Caco-2 (cell line): Measurements from ENCODE around the gene DSG3. TPM values are rescaled to one million over a fixed set of nuclear protein-coding genes. Genes with fewer than 3 reads are reported as not detected.

Experiments used
- BruUV-seq: library from RNA; stranded (reverse); fragments of 400-500 nt; replicated peaks from 2 replicates; lab custom pipeline; 2021; lab: Mats Ljungman, UMichigan
- CTCF ChIA-PET: fragments of 300-600 bp; sonication (Branson Sonifier 250); formaldehyde crosslinking; loops from one replicate; lab custom pipeline; 2022; ENCODE audit warnings: antibody characterized with exemption; lab: Charles Lee
- POLR2A ChIA-PET: fragments of 300-600 bp; sonication (Branson Sonifier 250); formaldehyde crosslinking; loops from one replicate; lab custom pipeline; 2022; ENCODE audit warnings: antibody characterized with exemption; lab: Charles Lee
- DNase-seq, 2 experiments: peaks; one replicate each; pipeline versions ENCODE4 v3.0.0 to v3.0.0-alpha.2; 2020 to 2022
- H3K27me3 ChIP-seq: replicated peaks from 2 replicates; pipeline ENCODE4 v1.6.0; 2011; ENCODE audit warnings: low read length; ENCODE audit not compliant: control insufficient read depth, insufficient read depth
- H3K36me3 ChIP-seq: 2 replicates; pipeline ENCODE4 v1.5.1; 2011; ENCODE audit warnings: low read length; ENCODE audit not compliant: control insufficient read depth, insufficient read depth
- H3K4me1 ChIP-seq: fragments of 250-450 bp; sonication (Bioruptor Pico); 2 replicates; pipeline ENCODE4 v1.5.1; 2020; ENCODE audit warnings: mild to moderate bottlenecking
- H3K4me3 ChIP-seq: 2 replicates; pipeline ENCODE4 v1.5.1; 2011; ENCODE audit warnings: low read depth, mild to moderate bottlenecking, control low read depth, low read length
- H3K9me3 ChIP-seq: fragments of 250-450 bp; sonication (Bioruptor Pico); 2 replicates; pipeline ENCODE4 v1.5.1; 2020; ENCODE audit warnings: mild to moderate bottlenecking, moderate library complexity
- H3K27ac Mint-ChIP-seq: one replicate; pipeline ENCODE4 v1.8.0; 2022; ENCODE audit warnings: mixed read lengths; ENCODE audit not compliant: unreplicated experiment
- H3K27me3 Mint-ChIP-seq: one replicate; pipeline ENCODE4 v1.8.0; 2022; ENCODE audit warnings: mixed read lengths; ENCODE audit not compliant: insufficient read depth, unreplicated experiment
- H3K36me3 Mint-ChIP-seq: one replicate; pipeline ENCODE4 v1.8.0; 2022; ENCODE audit warnings: mild to moderate bottlenecking, mixed read lengths; ENCODE audit not compliant: insufficient read depth, unreplicated experiment
- H3K4me1 Mint-ChIP-seq: one replicate; pipeline ENCODE4 v1.8.0; 2022; ENCODE audit warnings: low read depth, mixed read lengths; ENCODE audit not compliant: unreplicated experiment
- H3K4me3 Mint-ChIP-seq: one replicate; pipeline ENCODE4 v1.8.0; 2022; ENCODE audit warnings: mild to moderate bottlenecking, moderate library complexity, mixed read lengths; ENCODE audit not compliant: unreplicated experiment
- H3K9me3 Mint-ChIP-seq: one replicate; pipeline ENCODE4 v1.8.0; 2022; ENCODE audit warnings: mixed read lengths; ENCODE audit not compliant: unreplicated experiment
- intact Hi-C: fragments of 100-400 bp; cut with micrococcal nuclease; formaldehyde crosslinking; loops from one replicate; pipeline ENCODE4 v1.10.0; 2022; ENCODE audit not compliant: unreplicated experiment
- total RNA-seq: library from RNA; stranded (reverse); gene quantifications from 2 replicates; pipeline ENCODE4 v1.2.3, GENCODE V29; 2022
- TF ChIP-seq, protein P1 (sequence below), 2 experiments: fragments of 200-600 bp in 1 of 2; IDR thresholded peaks; 1 replicate in 1 of 2; 2 replicates in 1 of 2; pipeline versions ENCODE4 v1.5.1 to v1.8.0; 2011 to 2022; ENCODE audit warnings: antibody characterized with exemption in 1 of 2, control low read depth in 1 of 2, inconsistent platforms in 1 of 2, low read depth in 1 of 2, low read length in 1 of 2, mild to moderate bottlenecking in 1 of 2, moderate library complexity in 1 of 2; ENCODE audit not compliant: insufficient read depth in 1 of 2, severe bottlenecking in 1 of 2, unreplicated experiment in 1 of 2

DSG3 gene
- total RNA-seq, 1 experiment from 2014 or later, result 0.14 TPM

DNA sequence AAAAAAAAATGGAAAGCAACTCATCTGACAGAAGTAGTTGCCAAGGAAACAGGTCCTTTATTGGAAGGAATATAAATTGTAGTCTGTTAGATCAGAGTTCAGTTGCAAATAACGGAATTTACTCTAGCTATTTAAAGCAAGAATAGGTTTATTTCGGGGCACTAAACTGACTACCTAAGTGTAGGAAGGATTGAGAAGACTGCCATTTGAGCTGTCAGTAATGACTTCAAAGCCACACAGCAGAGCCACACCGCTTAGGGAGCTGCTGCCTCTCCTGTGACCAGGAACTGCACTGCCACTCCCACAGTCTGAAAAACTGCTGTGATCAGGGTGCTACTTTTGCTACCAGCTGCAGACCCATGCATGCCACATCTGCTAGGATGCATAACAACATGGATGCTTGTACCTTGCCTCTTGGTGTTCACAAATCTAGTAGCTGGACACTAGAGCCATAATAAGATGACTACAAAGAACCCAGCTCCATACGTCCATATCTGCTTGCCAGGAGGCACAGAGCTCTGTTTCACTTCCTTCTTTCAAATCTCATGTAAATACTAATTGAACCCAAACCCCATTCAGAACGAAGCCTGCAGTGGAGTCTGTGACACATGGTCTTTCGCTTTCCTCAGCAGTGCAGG lies 52.6 kb downstream of the DSG3 start:
- Histone ChIP-seq H3K9me3 (no peaks in the 10 kb centered on the region), H3K27me3 (no peaks in the 10 kb centered on the region), H3K36me3 (no peaks in the 10 kb centered on the region), H3K4me3 (no peak overlapping the region), H3K4me1 (peaks cover 5% of the 10 kb centered on the region; the same call in 1 of the 2 replicates)
- intact Hi-C loops, result no loop called here
- POLR2A ChIA-PET, result no interaction called here
- no peak for DNase-seq
- Mint-ChIP-seq H3K9me3 (no peaks in the 10 kb centered on the region), H3K27ac (no peak overlapping the region), H3K36me3 (no peaks in the 10 kb centered on the region), H3K4me3 (no peak overlapping the region), H3K4me1 (peaks cover 6% of the 10 kb centered on the region), H3K27me3 (no peaks in the 10 kb centered on the region)
- BruUV-seq, result no TSS peak
- CTCF ChIA-PET, result no interaction called here
- TF ChIP-seq, protein P1, sequence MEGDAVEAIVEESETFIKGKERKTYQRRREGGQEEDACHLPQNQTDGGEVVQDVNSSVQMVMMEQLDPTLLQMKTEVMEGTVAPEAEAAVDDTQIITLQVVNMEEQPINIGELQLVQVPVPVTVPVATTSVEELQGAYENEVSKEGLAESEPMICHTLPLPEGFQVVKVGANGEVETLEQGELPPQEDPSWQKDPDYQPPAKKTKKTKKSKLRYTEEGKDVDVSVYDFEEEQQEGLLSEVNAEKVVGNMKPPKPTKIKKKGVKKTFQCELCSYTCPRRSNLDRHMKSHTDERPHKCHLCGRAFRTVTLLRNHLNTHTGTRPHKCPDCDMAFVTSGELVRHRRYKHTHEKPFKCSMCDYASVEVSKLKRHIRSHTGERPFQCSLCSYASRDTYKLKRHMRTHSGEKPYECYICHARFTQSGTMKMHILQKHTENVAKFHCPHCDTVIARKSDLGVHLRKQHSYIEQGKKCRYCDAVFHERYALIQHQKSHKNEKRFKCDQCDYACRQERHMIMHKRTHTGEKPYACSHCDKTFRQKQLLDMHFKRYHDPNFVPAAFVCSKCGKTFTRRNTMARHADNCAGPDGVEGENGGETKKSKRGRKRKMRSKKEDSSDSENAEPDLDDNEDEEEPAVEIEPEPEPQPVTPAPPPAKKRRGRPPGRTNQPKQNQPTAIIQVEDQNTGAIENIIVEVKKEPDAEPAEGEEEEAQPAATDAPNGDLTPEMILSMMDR (IDR thresholded peaks at IDR 0.05; ENCODE audit: insufficient read depth in 1 of 2, low read depth in 1 of 2, low read length in 1 of 2, severe bottlenecking in 1 of 2, unreplicated experiment in 1 of 2), result no peak

DNA sequence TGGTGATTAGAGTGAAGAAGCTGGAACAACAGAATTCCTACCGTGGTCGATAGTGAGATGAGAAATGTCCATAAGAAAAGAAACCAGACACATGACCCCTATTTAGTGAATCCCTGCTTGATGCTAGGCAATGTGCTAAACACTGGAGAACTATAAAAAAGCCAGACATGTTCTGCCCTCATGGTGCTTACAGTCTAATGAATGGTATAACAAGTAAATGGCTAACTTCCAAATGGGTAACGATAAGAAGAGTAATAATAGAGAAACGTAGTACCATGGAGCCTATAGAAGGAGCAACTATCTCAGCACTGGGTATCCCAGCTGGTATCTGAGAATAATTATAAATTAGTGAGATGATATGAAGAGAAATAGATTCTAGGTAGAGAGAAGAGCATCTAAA lies 55.5 kb downstream of the DSG3 start:
- CTCF ChIA-PET, result no interaction called here
- Mint-ChIP-seq H3K27me3 (no peaks in the 10 kb centered on the region), H3K27ac (no peak overlapping the region), H3K36me3 (no peaks in the 10 kb centered on the region), H3K4me3 (no peak overlapping the region), H3K9me3 (no peaks in the 10 kb centered on the region), H3K4me1 (peaks cover 6% of the 10 kb centered on the region)
- no peaks in the 10 kb centered on the region for H3K27me3 ChIP-seq
- H3K4me1 ChIP-seq, result no peaks in the 10 kb centered on the region
- intact Hi-C loops, result no loop called here
- TF ChIP-seq, protein P1 (IDR thresholded peaks at IDR 0.05; ENCODE audit: insufficient read depth in 1 of 2, low read depth in 1 of 2, low read length in 1 of 2, severe bottlenecking in 1 of 2, unreplicated experiment in 1 of 2), result no peak
- no peaks in the 10 kb centered on the region for H3K9me3 ChIP-seq
- no peaks in the 10 kb centered on the region for H3K36me3 ChIP-seq
- DNase-seq, result no peak
- no peak overlapping the region for H3K4me3 ChIP-seq
- POLR2A ChIA-PET, result no interaction called here
- BruUV-seq, result no TSS peak

- peaks cover 6% of the 10 kb centered on the region for H3K4me1 Mint-ChIP-seq
- no peaks in the 10 kb centered on the region for H3K27me3 ChIP-seq
- TF ChIP-seq, protein P1 (IDR thresholded peaks at IDR 0.05; ENCODE audit: insufficient read depth in 1 of 2, low read depth in 1 of 2, low read length in 1 of 2, severe bottlenecking in 1 of 2, unreplicated experiment in 1 of 2), result no peak
- H3K4me1 ChIP-seq, result 0 out of 2 replicates have a peak, but pooled peaks cover 1% of the 10 kb centered on the region
- no TSS peak for BruUV-seq
- H3K36me3 ChIP-seq, result no peaks in the 10 kb centered on the region
- H3K4me3 ChIP-seq, result no peak overlapping the region
- POLR2A ChIA-PET, result no interaction called here
- no peak overlapping the region for H3K4me3 Mint-ChIP-seq
- DNase-seq, result no peak
- CTCF ChIA-PET, result interaction anchor here (0.6 kb wide), 1 partner anchor 1764 kb away, joined by 3 read pairs; no protein-coding TSS in a partner anchor
- no peaks in the 10 kb centered on the region for H3K9me3 ChIP-seq
- intact Hi-C loops, result no loop called here
- no peaks in the 10 kb centered on the region for H3K27me3 Mint-ChIP-seq
- no peak overlapping the region for H3K27ac Mint-ChIP-seq
- no peaks in the 10 kb centered on the region for H3K36me3 Mint-ChIP-seq
- H3K9me3 Mint-ChIP-seq, result no peaks in the 10 kb centered on the region
These were observed 57.1 kb downstream of the DSG3 start for GRCh38 chr18:31504455-31505147.
